Heart right ventricle (tissue), 16 donors: Measurements from ENCODE around the gene ERN1. TPM values are rescaled to one million over a fixed set of nuclear protein-coding genes. Genes with fewer than 3 reads are reported as not detected.

Source experiments
- ATAC-seq, 8 donors: fragments of 200-7000 bp; cut with Tn5 transposase; one replicate each; pipeline ENCODE4 v1.9.1; 2020; ENCODE audit warnings: mild to moderate bottlenecking in 8 of 8, moderate library complexity in 8 of 8, moderate number of reproducible peaks in 1 of 8
- DNase-seq, 2 donors: peaks; one replicate each; pipeline ENCODE4 v3.0.0-alpha.2; 2020
- H3K27ac ChIP-seq, 10 donors: fragments of 200-600 bp; sonication (generic) in 2 of 10; one replicate each; pipeline versions ENCODE4 v1.5.0 to v1.8.0; 2020 to 2022; ENCODE audit warnings: mild to moderate bottlenecking in 3 of 10
- H3K27me3 ChIP-seq, 7 donors: fragments of 200-600 bp; one replicate each; pipeline ENCODE4 v1.8.0; 2021 to 2022; ENCODE audit warnings: mild to moderate bottlenecking in 2 of 7
- H3K36me3 ChIP-seq, 9 donors: fragments of 200-600 bp; sonication (generic) in 1 of 9; one replicate each; pipeline versions ENCODE4 v1.5.0 to v1.8.0; 2020 to 2022; ENCODE audit warnings: mild to moderate bottlenecking in 2 of 9
- H3K4me1 ChIP-seq, 9 donors: fragments of 200-600 bp; sonication (generic) in 1 of 9; one replicate each; pipeline versions ENCODE4 v1.5.0 to v1.8.0; 2020 to 2022; ENCODE audit warnings: mild to moderate bottlenecking in 4 of 9
- H3K4me3 ChIP-seq, 10 donors: fragments of 200-600 bp; sonication (generic) in 2 of 10; one replicate each; pipeline versions ENCODE4 v1.5.0 to v1.8.0; 2020 to 2022; ENCODE audit warnings: mild to moderate bottlenecking in 7 of 10, moderate library complexity in 2 of 10
- H3K9me3 ChIP-seq, 11 donors: fragments of 200-600 bp in 10 of 11; sonication (generic) in 2 of 11; one replicate each; pipeline versions ENCODE4 v1.5.0 to v1.8.0; 2013 to 2022; ENCODE audit warnings: mild to moderate bottlenecking in 2 of 11, control low read depth in 1 of 11, moderate library complexity in 1 of 11
- CTCF ChIP-seq, 9 donors: fragments of 200-600 bp; sonication (generic) in 2 of 9; IDR thresholded peaks; one replicate each; pipeline versions ENCODE4 v1.5.0 to v1.8.0; 2021 to 2022; ENCODE audit warnings: antibody characterized with exemption in 9 of 9, mild to moderate bottlenecking in 5 of 9, moderate library complexity in 1 of 9
- WGBS, 2 donors: extraction: QIAGEN DNeasy Blood & Tissue Kit; methylation state at CpG; one replicate each; pipeline ENCODE4 v1.1.7; 2013; ENCODE audit warnings: inconsistent platforms in 1 of 2; 5-methylcytosine and 5-hydroxymethylcytosine counted together
- intact Hi-C, 10 donors: fragments of 100-400 bp; cut with DNase I; formaldehyde crosslinking; loops; one replicate each; pipeline versions ENCODE4 v1.11.1 to v1.14.2; 2022
- polyA plus RNA-seq, 2 donors: library from polyadenylated mRNA; stranded (reverse); fragments of 200-250 nt; gene quantifications; one replicate each; pipeline ENCODE4 v1.2.3, GENCODE V29; 2013
- total RNA-seq, 10 donors: library from RNA; stranded (reverse); fragmentation: NEBNext Ultra II Directional in 3 of 10; extraction: Animal tissue kit (Norgen Biotek cat#: 25700) in 3 of 10; gene quantifications; one replicate each; pipeline versions ENCODE4 v1.2.1 to v1.2.4, GENCODE V29; 2021 to 2023
- donor health status: Arrhythmogenic right ventricular cardiomyopathy.
- donor health status: ischemic (EF 13 %, LVEDD 7.1; RV severe dilation, severe dysfunction).
- donor health status: healthy with polysubstance abuse.
- donor health status: DM: no; HTN: yes; CAD: no.
- donor health status: DM: no; HTN: no; CAD: no.
- donor health status: ischemic (EF 25% LVEDD 6.9; RV normal size, moderate dysfunction).
- donor health status: ischemic (EF 25% LVEDD 5.7; RV mildly dilated, moderate dysfunction).
- donor health status: healthy.
- donor health status: DM: yes; HTN: yes; CAD: no.
- donor health status: Ischemic cardiomyopathy.
- donor health status: ischemic (EF 35%, LVEDD 5.7; RV mildly dilated, moderate dysfunction).
- donor health status: nonischemic (EF 11% LVEDD 7.7; RV severe dilation, severe dysfunction).
- donor health status: DM: yes; HTN: yes; CAD: no.
- donor health status: PGD.
- donor health status: ischemic (EF 29% LVEDD 5.4; RV normal size, mild dysfunction).
- donor health status: nonischemic (EF 23%, LVEDD 6.1; RV moderate dilation, normal function).

ERN1 gene
- total and polyA plus RNA-seq, 12 donors = 2.2 to 16.6 (median 7.1) TPM

GRCh38 chr17:64064331-64064730 lies 65.6 kb downstream of the ERN1 start:
- Histone ChIP-seq H3K4me3 (no peak overlapping the region), H3K9me3 (peaks cover 0 to 11% (median 6%) of the 10 kb centered on the region in 11 donors), H3K36me3 (peaks cover 0 to 93% (median 28%) of the 10 kb centered on the region in 9 donors), H3K27me3 (no peaks in the 10 kb centered on the region), H3K4me1 (peaks cover 0 to 45% (median 0%) of the 10 kb centered on the region in 9 donors), H3K27ac (peak overlapping the region in 1 of 10 donors; percentile 74)
- 92 to 94% methylated on average over 9 of the region's 9 CpGs for WGBS, 2 donors
- TF ChIP-seq CTCF (IDR thresholded peaks at IDR 0.05) = no peak
- intact Hi-C loops = loop anchor here in 6 of 10 donors (5.0 to 10.0 kb wide), 3 partner anchors 50 to 70 kb away; partner anchors contain the start of gene ERN1 (in 5 of the 6)
- no peak for DNase-seq
- ATAC-seq = no peak

GRCh38 chr17:64063766-64064224 lies 66.1 kb downstream of the ERN1 start:
- ATAC-seq (peak; percentile 47 to 84 (median 74)), DNase-seq (peak; percentile 43 to 62)
- H3K27me3 ChIP-seq = no peaks in the 10 kb centered on the region
- intact Hi-C loops = loop anchor here in 6 of 10 donors (5.0 to 10.0 kb wide), 3 partner anchors 51 to 71 kb away; partner anchors contain the start of gene ERN1 (in 5 of the 6)
- H3K27ac ChIP-seq = peak overlapping the region in 1 of 10 donors; percentile 74
- peaks cover 0 to 45% (median 0%) of the 10 kb centered on the region in 9 donors for H3K4me1 ChIP-seq
- WGBS, 2 donors = 55 to 60% methylated on average over 16 of the region's 16 CpGs
- peaks cover 0 to 92% (median 22%) of the 10 kb centered on the region in 9 donors for H3K36me3 ChIP-seq
- H3K9me3 ChIP-seq = peaks cover 0 to 5% (median 1%) of the 10 kb centered on the region in 11 donors
- no peak overlapping the region for H3K4me3 ChIP-seq
- TF ChIP-seq CTCF (IDR thresholded peaks at IDR 0.05) = peak; percentile 29 to 69 (median 54)

DNA sequence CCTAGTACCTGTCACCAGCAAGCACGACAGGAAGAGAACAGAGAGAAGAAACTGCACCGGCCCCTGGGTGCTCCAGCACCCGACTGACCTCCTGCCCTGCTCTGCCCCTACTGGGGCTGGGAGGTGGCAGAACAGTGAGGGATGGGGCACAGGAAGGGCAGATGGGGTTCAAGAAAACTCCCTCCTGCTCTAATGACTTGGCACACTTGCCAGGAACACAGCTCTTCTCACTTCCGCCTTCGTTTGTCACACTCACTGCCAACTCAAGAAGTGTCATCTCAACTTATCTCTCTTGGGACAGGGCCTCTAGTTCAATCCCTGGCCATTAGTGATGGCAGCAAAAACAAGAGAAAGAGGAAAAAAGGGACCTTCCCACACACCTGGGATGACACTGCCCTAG lies 66.9 kb downstream of the ERN1 start:
- no peaks in the 10 kb centered on the region for H3K9me3 ChIP-seq
- no peaks in the 10 kb centered on the region for H3K27me3 ChIP-seq
- H3K27ac ChIP-seq = peak overlapping the region in 1 of 10 donors; percentile 74
- peaks cover 0 to 92% (median 16%) of the 10 kb centered on the region in 9 donors for H3K36me3 ChIP-seq
- peak in 2 of 8 donors; percentile 17 to 29 for ATAC-seq
- 80 to 82% methylated on average over 5 of the region's 5 CpGs for WGBS, 2 donors
- H3K4me3 ChIP-seq = no peak overlapping the region
- TF ChIP-seq CTCF (IDR thresholded peaks at IDR 0.05) = no peak
- peaks cover 0 to 45% (median 0%) of the 10 kb centered on the region in 9 donors for H3K4me1 ChIP-seq
- intact Hi-C loops = loop anchor here in 6 of 10 donors (5.0 to 10.0 kb wide), 3 partner anchors 52 to 72 kb away; partner anchors contain the start of gene ERN1 (in 5 of the 6)
- no peak for DNase-seq

DNA sequence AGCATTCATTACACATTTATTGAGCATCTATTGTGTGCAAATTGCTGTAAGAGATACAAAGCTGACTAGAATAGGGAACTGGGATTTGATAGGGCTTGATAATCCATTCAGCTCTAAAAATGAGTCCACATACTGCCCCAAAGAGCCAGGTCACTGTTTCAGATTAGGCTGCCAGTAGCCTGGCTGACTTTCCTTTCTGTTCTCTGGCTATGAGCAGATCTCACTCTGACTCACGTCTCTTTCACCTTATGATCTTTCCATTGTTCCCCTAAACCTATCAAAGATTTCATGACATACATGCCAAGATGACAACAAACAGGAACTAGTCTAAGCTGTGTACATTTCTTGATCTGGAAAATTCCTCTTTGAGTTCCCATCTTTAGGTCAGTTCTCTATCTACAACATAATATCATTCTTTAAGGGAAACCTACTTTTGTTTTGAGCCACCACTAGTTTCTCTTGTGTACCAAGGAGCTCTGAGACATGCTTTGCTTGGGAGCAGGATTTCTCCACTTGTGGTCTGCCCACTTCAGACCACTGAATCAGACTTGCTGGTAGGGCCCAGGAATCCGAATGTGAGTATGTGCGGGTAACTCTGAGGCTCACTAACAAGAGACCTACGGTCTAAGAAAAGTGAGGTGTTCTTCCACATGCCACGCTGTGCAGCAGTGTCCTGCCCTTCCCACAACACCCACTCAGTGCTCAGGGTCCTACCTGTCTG lies 68.6 kb downstream of the ERN1 start:
- H3K36me3 ChIP-seq = peaks cover 0 to 92% (median 22%) of the 10 kb centered on the region in 9 donors
- no peaks in the 10 kb centered on the region for H3K27me3 ChIP-seq
- H3K9me3 ChIP-seq = no peaks in the 10 kb centered on the region
- H3K27ac ChIP-seq = peak overlapping the region in 1 of 10 donors; percentile 80
- WGBS, 2 donors = 93 to 96% methylated on average over 5 of the region's 5 CpGs
- DNase-seq = no peak
- H3K4me1 ChIP-seq = peaks cover 0 to 35% (median 0%) of the 10 kb centered on the region in 9 donors
- no peak for ATAC-seq
- intact Hi-C loops = loop anchor here in 6 of 10 donors (5.0 to 10.0 kb wide), 3 partner anchors 53 to 73 kb away; partner anchors contain the start of gene ERN1 (in 5 of the 6)
- no peak overlapping the region for H3K4me3 ChIP-seq
- TF ChIP-seq CTCF (IDR thresholded peaks at IDR 0.05) = no peak
